HG02870 (cell line): ENCODE measurements around the gene PPARD.
"Not testable (repeated sequence)": the region's sequence is repeated elsewhere in the genome, so short reads cannot be mapped to it uniquely, and the experiment has no call there.

ENCODE experiments used
- ATAC-seq: cut with Tn5 transposase; IDR thresholded peaks from one replicate; pipeline ENCODE4 v1.9.1; 2021; ENCODE audit warnings: mild to moderate bottlenecking, moderate library complexity; ENCODE audit not compliant: unreplicated experiment

PPARD gene

GRCh38 chr6:35403544-35404442, 61.4 kb downstream of the PPARD start:
- no peak for ATAC-seq

- no peak for ATAC-seq
Observed at GRCh38 chr6:35406711-35407485, 64.5 kb downstream of the PPARD start.

- ATAC-seq = no peak
Observed at GRCh38 chr6:35409245-35409644, 66.9 kb downstream of the PPARD start.

GRCh38 chr6:35410131-35410530, 67.8 kb downstream of the PPARD start:
- ATAC-seq = no peak

GRCh38 chr6:35411066-35411465, 68.7 kb downstream of the PPARD start:
- no peak for ATAC-seq

- ATAC-seq = no peak
Observed at GRCh38 chr6:35412102-35412501, 69.7 kb downstream of the PPARD start.

- ATAC-seq = no peak
Observed at GRCh38 chr6:35413911-35414310, 71.6 kb downstream of the PPARD start.

- no peak for ATAC-seq
Observed at GRCh38 chr6:35415065-35415891, 72.9 kb downstream of the PPARD start.

- no peak for ATAC-seq
Observed at GRCh38 chr6:35417979-35418661, 75.8 kb downstream of the PPARD start.

- no peak for ATAC-seq
Observed at GRCh38 chr6:35419417-35419816, 77.1 kb downstream of the PPARD start.

GRCh38 chr6:35419961-35420360, 77.6 kb downstream of the PPARD start:
- ATAC-seq = no peak

- no peak for ATAC-seq
Observed at GRCh38 chr6:35425284-35425683, 82.9 kb downstream of the PPARD start.

- no peak for ATAC-seq
Observed at GRCh38 chr6:35426074-35426473, 83.7 kb downstream of the PPARD start.

GRCh38 chr6:35427435-35427834, 85.1 kb downstream of the PPARD start:
- ATAC-seq = no peak

- no peak for ATAC-seq
Observed at GRCh38 chr6:35427851-35428321, 85.5 kb downstream of the PPARD start.

- ATAC-seq = no peak
Observed at GRCh38 chr6:35428421-35429149, 86.2 kb downstream of the PPARD start.

- ATAC-seq = no peak
Observed at GRCh38 chr6:35429463-35429862, 87.1 kb downstream of the PPARD start.

- no peak for ATAC-seq
Observed at GRCh38 chr6:35432291-35432690, 89.9 kb downstream of the PPARD start.

- not testable (repeated sequence) for ATAC-seq
Observed at GRCh38 chr6:35432702-35433101, 90.3 kb downstream of the PPARD start.
